GM19240 (cell line): ENCODE data around the gene TMEM225B.
"Not testable (repeated sequence)": the region's sequence is repeated elsewhere in the genome, so short reads cannot be mapped to it uniquely, and the experiment has no call there.

ENCODE experiments used
- DNase-seq: peaks from one replicate; pipeline ENCODE4 v3.0.0; 2011; ENCODE audit warnings: low spot score; ENCODE audit not compliant: insufficient read length

TMEM225B gene

GRCh38 chr7:99653754-99654153, 55.7 kb downstream of the TMEM225B start:
- no peak for DNase-seq

DNA sequence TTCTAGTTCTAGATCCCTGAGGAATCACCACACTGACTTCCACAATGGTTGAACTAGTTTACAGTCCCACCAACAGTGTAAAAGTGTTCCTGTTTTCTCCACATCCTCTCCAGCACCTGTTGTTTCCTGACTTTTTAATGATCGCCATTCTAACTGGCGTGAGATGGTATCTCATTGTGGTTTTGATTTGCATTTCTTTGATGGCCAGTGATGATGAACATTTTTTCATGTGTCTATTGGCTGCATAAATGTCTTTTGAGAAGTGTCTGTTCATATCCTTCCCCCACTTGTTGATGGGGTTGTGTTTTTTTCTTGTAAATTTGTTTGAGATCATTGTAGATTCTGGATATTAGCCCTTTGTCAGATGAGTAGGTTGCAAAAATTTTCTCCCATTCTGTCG, 56.6 kb downstream of the TMEM225B start:
- DNase-seq = not testable (repeated sequence)

DNA sequence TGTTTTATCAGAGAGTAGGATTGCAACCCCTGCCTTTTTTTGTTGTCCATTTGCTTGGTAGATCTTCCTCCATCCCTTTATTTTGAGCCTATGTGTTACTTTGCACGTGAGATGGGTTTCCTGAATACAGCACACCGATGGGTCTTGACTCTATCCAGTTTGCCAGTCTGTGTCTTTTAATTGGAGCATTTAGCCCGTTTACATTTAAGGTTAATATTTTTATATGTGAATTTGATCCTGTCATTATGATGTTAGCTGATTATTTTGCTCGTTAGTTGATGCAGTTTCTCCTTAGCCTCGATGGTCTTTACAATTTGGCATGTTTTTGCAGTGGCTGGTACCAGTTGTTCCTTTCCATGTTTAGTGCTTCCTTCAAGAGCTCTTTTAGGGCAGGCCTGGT, 59.8 kb downstream of the TMEM225B start:
- not testable (repeated sequence) for DNase-seq
